ENCODE data around the gene SLC7A7. TPM values are rescaled to one million over a fixed set of nuclear protein-coding genes. Genes with fewer than 3 reads are reported as not detected.

Gene SLC7A7
- total and polyA plus RNA-seq, 10 of the 15 experiments (the other 5 are each of a cell fraction or from before 2014, with no cell fraction given): 27.8 to 79.2 (median 50.8) TPM

DNA sequence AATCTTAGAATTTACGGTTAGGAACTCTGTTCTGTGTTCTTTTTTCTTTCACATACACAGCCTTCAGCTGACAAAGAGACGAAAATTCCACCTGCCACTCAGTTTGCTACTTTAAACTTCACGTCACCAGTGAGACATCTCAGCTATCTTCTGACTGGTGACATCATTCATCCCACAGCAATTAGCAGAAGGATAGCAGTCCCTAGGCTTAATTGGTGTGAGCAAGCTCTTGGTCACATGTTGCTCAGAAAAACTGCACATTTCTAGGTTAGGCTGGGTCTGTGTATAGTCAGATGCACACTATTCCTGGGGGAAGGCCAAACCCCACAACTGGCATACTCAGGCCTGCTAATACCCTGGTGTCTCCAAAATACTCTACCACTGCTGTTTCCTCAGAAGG, 23.9 kb downstream of the SLC7A7 start (continued):
- TF ChIP-seq, protein P1, sequence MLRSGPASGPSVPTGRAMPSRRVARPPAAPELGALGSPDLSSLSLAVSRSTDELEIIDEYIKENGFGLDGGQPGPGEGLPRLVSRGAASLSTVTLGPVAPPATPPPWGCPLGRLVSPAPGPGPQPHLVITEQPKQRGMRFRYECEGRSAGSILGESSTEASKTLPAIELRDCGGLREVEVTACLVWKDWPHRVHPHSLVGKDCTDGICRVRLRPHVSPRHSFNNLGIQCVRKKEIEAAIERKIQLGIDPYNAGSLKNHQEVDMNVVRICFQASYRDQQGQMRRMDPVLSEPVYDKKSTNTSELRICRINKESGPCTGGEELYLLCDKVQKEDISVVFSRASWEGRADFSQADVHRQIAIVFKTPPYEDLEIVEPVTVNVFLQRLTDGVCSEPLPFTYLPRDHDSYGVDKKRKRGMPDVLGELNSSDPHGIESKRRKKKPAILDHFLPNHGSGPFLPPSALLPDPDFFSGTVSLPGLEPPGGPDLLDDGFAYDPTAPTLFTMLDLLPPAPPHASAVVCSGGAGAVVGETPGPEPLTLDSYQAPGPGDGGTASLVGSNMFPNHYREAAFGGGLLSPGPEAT (IDR thresholded peaks at IDR 0.05; ENCODE audit: low read depth): no peak
- no peak for TF ChIP-seq JUNB (IDR thresholded peaks at IDR 0.05)
- no peak for TF ChIP-seq CEBPB (IDR thresholded peaks at IDR 0.05; ENCODE audit: borderline replicate concordance in 1 of 2, low read depth in 2 of 2, low read length in 2 of 2)

DNA sequence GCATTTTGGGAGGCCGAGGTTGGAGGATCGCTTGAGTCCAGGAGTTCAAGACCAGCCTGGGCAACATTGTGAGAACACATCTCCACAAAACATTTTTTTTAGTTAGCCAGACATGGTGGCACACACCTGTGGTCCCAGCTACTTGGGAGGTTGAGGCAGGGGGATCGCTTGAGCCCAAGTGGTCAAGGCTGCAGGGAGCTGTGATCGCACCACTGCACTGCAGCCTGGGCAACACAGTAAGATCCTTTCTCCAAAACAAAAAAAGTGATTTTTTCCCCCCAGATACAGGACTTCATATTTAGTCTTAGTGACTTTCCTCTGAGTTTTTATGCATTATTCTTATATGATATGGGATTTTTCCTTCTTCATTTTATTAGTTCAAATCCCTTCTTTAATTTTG, 28.6 kb downstream of the SLC7A7 start:
- H2AFZ ChIP-seq (ENCODE audit: control insufficient read depth, low read depth, low read length): no peak overlapping the region
- intact Hi-C loops (cut with micrococcal nuclease; ENCODE audit: unreplicated experiment) (no loop called here), in situ Hi-C loops (cut with MboI) (no loop called here)
- H3K9ac ChIP-seq (ENCODE audit: control insufficient read depth, insufficient read depth, low read length): no peak overlapping the region
- H3K4me3 ChIP-seq: no peak overlapping the region
- SMC1A ChIA-PET (ENCODE audit: uncharacterized antibody, unreplicated experiment): interaction anchor here (1.6 kb wide), 1 partner anchor 36 kb away, joined by 5 read pairs; no protein-coding TSS in a partner anchor
- ATAC-seq (no peak), DNase-seq (ENCODE audit: low read depth, low spot score) (no peak), FAIRE-seq (no peak)
- no peak overlapping the region for H3K27ac ChIP-seq (ENCODE audit: control insufficient read depth, insufficient read depth)
- RAD21 ChIA-PET (ENCODE audit: unreplicated experiment): no interaction called here
- CTCF ChIA-PET: interaction anchor here (1.5 kb wide), 1 partner anchor 66 kb away, joined by 6 read pairs; no protein-coding TSS in a partner anchor
- no peaks in the 10 kb centered on the region for H4K20me1 ChIP-seq (ENCODE audit: control insufficient read depth, insufficient read depth)
- BruUV-seq (replicated peaks): no TSS peak
- no peaks in the 10 kb centered on the region; the same call in 2 of the 3 replicates for H3K9me3 ChIP-seq (replicated peaks; ENCODE audit: control insufficient read depth, insufficient read depth, low read length)
- no peaks in the 10 kb centered on the region; a peak in 2 of 4 replicates for H3K36me3 ChIP-seq (ENCODE audit: control insufficient read depth in 2 of 2, insufficient read depth in 2 of 2, low read length in 1 of 2)
- H3K4me1 ChIP-seq (ENCODE audit: control insufficient read depth, insufficient read depth, low read length): peaks cover 21% of the 10 kb centered on the region
- no peak overlapping the region for H3K4me2 ChIP-seq (ENCODE audit: control insufficient read depth, insufficient read depth)
- POLR2A ChIA-PET: no interaction called here
- no peaks in the 10 kb centered on the region for H3K27me3 ChIP-seq (replicated peaks in 1 of 2; ENCODE audit: control insufficient read depth in 2 of 2, insufficient read depth in 2 of 2, low read length in 1 of 2)
- peaks cover 6% of the 10 kb centered on the region for H3K79me2 ChIP-seq (ENCODE audit: control insufficient read depth, insufficient read depth, low read length)
- WGBS (ENCODE audit: insufficient coverage, insufficient replicate concordance, low lambda C conversion rate, missing lambda C conversion rate): 100% methylated on average over 4 of the region's 4 CpGs
- TF ChIP-seq ZBED1 (IDR thresholded peaks at IDR 0.05; ENCODE audit: borderline replicate concordance): no peak
- no peak for TF ChIP-seq TCF7 (IDR thresholded peaks at IDR 0.05; ENCODE audit: borderline replicate concordance)
- TF ChIP-seq, protein P2, sequence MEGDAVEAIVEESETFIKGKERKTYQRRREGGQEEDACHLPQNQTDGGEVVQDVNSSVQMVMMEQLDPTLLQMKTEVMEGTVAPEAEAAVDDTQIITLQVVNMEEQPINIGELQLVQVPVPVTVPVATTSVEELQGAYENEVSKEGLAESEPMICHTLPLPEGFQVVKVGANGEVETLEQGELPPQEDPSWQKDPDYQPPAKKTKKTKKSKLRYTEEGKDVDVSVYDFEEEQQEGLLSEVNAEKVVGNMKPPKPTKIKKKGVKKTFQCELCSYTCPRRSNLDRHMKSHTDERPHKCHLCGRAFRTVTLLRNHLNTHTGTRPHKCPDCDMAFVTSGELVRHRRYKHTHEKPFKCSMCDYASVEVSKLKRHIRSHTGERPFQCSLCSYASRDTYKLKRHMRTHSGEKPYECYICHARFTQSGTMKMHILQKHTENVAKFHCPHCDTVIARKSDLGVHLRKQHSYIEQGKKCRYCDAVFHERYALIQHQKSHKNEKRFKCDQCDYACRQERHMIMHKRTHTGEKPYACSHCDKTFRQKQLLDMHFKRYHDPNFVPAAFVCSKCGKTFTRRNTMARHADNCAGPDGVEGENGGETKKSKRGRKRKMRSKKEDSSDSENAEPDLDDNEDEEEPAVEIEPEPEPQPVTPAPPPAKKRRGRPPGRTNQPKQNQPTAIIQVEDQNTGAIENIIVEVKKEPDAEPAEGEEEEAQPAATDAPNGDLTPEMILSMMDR (IDR thresholded peaks at IDR 0.05 in 2 of 3, conservative IDR thresholded peaks at IDR 0.05 in 1 of 3; ENCODE audit: control insufficient read depth in 2 of 3, extremely low read depth in 1 of 3, insufficient read depth in 1 of 3, low read depth in 3 of 3, low read length in 3 of 3): no peak
- TF ChIP-seq EED (IDR thresholded peaks at IDR 0.05; ENCODE audit: low read depth): no peak
- TF ChIP-seq CHD4 (IDR thresholded peaks at IDR 0.05): no peak
- no peak for TF ChIP-seq ETV6 (conservative IDR thresholded peaks at IDR 0.05 in 1 of 2, IDR thresholded peaks at IDR 0.05 in 1 of 2; ENCODE audit: borderline replicate concordance in 1 of 2, low read depth in 1 of 2)
- no peak for TF ChIP-seq CREM (IDR thresholded peaks at IDR 0.05; ENCODE audit: low read depth)
- no peak for TF ChIP-seq MLLT1 (IDR thresholded peaks at IDR 0.05)
- TF ChIP-seq, protein P3, sequence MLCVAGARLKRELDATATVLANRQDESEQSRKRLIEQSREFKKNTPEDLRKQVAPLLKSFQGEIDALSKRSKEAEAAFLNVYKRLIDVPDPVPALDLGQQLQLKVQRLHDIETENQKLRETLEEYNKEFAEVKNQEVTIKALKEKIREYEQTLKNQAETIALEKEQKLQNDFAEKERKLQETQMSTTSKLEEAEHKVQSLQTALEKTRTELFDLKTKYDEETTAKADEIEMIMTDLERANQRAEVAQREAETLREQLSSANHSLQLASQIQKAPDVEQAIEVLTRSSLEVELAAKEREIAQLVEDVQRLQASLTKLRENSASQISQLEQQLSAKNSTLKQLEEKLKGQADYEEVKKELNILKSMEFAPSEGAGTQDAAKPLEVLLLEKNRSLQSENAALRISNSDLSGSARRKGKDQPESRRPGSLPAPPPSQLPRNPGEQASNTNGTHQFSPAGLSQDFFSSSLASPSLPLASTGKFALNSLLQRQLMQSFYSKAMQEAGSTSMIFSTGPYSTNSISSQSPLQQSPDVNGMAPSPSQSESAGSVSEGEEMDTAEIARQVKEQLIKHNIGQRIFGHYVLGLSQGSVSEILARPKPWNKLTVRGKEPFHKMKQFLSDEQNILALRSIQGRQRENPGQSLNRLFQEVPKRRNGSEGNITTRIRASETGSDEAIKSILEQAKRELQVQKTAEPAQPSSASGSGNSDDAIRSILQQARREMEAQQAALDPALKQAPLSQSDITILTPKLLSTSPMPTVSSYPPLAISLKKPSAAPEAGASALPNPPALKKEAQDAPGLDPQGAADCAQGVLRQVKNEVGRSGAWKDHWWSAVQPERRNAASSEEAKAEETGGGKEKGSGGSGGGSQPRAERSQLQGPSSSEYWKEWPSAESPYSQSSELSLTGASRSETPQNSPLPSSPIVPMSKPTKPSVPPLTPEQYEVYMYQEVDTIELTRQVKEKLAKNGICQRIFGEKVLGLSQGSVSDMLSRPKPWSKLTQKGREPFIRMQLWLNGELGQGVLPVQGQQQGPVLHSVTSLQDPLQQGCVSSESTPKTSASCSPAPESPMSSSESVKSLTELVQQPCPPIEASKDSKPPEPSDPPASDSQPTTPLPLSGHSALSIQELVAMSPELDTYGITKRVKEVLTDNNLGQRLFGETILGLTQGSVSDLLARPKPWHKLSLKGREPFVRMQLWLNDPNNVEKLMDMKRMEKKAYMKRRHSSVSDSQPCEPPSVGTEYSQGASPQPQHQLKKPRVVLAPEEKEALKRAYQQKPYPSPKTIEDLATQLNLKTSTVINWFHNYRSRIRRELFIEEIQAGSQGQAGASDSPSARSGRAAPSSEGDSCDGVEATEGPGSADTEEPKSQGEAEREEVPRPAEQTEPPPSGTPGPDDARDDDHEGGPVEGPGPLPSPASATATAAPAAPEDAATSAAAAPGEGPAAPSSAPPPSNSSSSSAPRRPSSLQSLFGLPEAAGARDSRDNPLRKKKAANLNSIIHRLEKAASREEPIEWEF (IDR thresholded peaks at IDR 0.05; ENCODE audit: insufficient replicate concordance, low read depth, low read length): no peak
- no peak for TF ChIP-seq POLR2A (IDR thresholded peaks at IDR 0.05; ENCODE audit: low read depth, low read length)

Measured in GM12878 (cell line).